NK-92 (cell line): Measurements from ENCODE around the gene CAP1.

Source experiments
- DNase-seq: peaks from one replicate; lab custom pipeline; 2025; ENCODE audit not compliant: unreplicated experiment; lab: John Stamatoyannopoulos, UW

Gene CAP1

GRCh38 chr1:40094466-40095110, 54.1 kb downstream of the CAP1 start:
- no peak for DNase-seq

DNA sequence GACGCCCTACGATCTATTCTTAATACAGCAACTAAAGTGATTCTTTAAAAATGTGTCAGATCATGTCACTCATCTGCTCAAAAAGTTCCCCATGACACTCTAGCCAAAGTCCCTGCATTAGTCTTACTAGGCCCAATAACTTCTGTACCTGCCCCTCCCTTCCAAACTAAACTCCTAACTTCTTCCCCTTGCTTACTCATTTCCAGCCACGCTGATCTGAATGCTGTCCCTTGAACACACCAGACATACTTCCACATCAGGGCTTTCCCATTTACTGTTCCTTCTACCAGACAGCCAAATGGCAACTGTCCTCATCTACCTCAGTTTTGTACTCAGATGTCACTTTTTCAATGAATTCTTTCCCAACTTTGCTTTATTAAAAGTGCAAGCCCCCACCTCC, 55.3 kb downstream of the CAP1 start:
- DNase-seq = no peak

- DNase-seq = no peak
Measured at GRCh38 chr1:40096646-40096976, 56.1 kb downstream of the CAP1 start.

DNA sequence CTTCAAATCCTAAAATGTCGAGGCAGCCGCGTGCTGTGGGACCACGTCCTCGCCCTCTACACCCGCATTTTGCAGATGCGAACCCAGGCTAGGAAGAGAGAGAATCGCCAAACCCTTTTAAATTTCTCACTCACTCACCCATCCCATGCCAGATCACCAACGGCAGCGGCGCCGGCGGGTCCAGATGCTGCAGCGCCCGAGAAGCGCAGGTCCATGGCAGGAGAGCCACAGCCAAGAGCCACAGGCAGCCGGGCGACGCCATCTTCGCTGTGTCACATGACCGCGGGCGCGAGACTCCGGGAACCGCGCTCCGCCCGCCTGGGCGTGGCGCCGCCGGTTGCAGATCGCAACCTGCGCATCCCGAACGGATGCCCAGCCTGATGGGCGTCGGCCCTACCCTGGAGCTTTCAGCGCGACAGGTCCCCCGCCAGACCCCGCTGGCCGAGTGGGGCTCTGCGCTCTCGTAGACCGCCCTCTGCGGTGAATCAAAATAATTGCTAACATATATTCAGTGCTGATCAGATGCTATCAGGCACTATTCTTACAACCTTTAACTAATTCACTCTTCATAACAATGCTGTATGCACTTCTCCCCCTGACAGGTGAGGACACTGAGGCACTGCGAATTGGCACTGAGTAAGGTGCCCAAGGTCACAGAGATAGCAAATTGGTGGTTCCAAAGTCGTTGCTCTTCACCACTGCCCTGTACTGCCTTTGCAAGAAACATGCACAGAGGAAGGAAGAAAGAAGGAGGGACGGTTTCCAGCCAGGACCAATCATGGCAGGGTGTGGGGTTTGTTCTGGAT, 56.7 kb downstream of the CAP1 start, which contains the start of gene PPT1:
TSS of gene PPT1 (minus strand) at position 276 of the 806 bp plus-strand sequence. CDS start at position 262, 14 bp downstream.
- no peak for DNase-seq

GRCh38 chr1:40102038-40102437, 61.5 kb downstream of the CAP1 start:
- no peak for DNase-seq

GRCh38 chr1:40102896-40103295, 62.4 kb downstream of the CAP1 start:
- DNase-seq = no peak

GRCh38 chr1:40105028-40105427, 64.5 kb downstream of the CAP1 start:
- no peak for DNase-seq

- DNase-seq = no peak
Measured at GRCh38 chr1:40107290-40107959, 66.9 kb downstream of the CAP1 start.

- no peak for DNase-seq
Measured at GRCh38 chr1:40110389-40110788, 69.9 kb downstream of the CAP1 start.

GRCh38 chr1:40114400-40114799, 73.9 kb downstream of the CAP1 start:
- DNase-seq = no peak

- no peak for DNase-seq
Measured at GRCh38 chr1:40120128-40120527, 79.6 kb downstream of the CAP1 start.
